Melanocyte of skin (primary cell): Measurements from ENCODE around the gene YWHAE. TPM values are rescaled to one million over a fixed set of nuclear protein-coding genes. Genes with fewer than 3 reads are reported as not detected.

ENCODE experiments used
- small RNA-seq, 2 donors: library from RNA; depleted of rRNA; stranded (forward); fragments of <200 nt; gene quantifications; one replicate each; pipeline ENCODE3, GENCODE V24; 2012
- total RNA-seq, 2 donors: library from RNA; depleted of rRNA; stranded (reverse); fragments of >200 nt; gene quantifications; 2 replicates each; pipeline ENCODE4 v1.2.3, GENCODE V29; 2012

Gene YWHAE
- 100 to 1,000 TPM; 440 to 543 TPM for total RNA-seq

GRCh38 chr17:1399679-1400512 lies at the start of gene YWHAE:
TSS of gene YWHAE (minus strand) at chr17:1400222. CDS start at chr17:1400110, 112 bp downstream.

Small RNA genes within 50 kb of the gene (small RNA-seq; reads per million reads assigned to genes)
- 0 reads per million in 2 donors for gene AC032044.2

Other genes with a start within 250 kb of the YWHAE start
- gene ABR, start 220.2 kb downstream of the YWHAE start, total RNA-seq = 100 to 1,000 TPM; 155 to 160 TPM
- not detected for gene BHLHA9, start 129.8 kb downstream of the YWHAE start, total RNA-seq
- gene TRARG1, start 120.6 kb downstream of the YWHAE start, total RNA-seq = not detected
- gene CRK, start 56.0 kb upstream of the YWHAE start, total RNA-seq = 100 to 1,000 TPM in 1 of 2 donors, 10 to 100 TPM in 1; 68.8 to 106 TPM
- 100 to 1,000 TPM; 103 to 112 TPM for gene MYO1C, start 92.5 kb upstream of the YWHAE start, total RNA-seq
- gene INPP5K, start 116.4 kb upstream of the YWHAE start, total RNA-seq = 10 to 100 TPM; 34.6 to 46.8 TPM
- gene PITPNA, start 162.6 kb upstream of the YWHAE start, total RNA-seq = 10 to 100 TPM; 24.1 to 26.3 TPM
- gene SLC43A2, start 228.6 kb upstream of the YWHAE start, total RNA-seq = 1 to 10 TPM in 1 of 2 donors, under 1 TPM in 1; 1.00 to 3.8 TPM
- gene SCARF1, start 245.5 kb upstream of the YWHAE start, total RNA-seq = under 1 TPM; under 0.01 TPM
- gene RILP, start 249.6 kb upstream of the YWHAE start, total RNA-seq = 1 to 10 TPM; 5.0 to 8.9 TPM